GM19452 (cell line): Measurements from ENCODE around the gene DIRAS2.

Experiments used
- ATAC-seq: cut with Tn5 transposase; IDR thresholded peaks from one replicate; pipeline ENCODE4 v1.9.1; 2021; ENCODE audit not compliant: unreplicated experiment

The DIRAS2 gene

GRCh38 chr9:90613502-90613901 lies 29.1 kb downstream of the DIRAS2 start:
- no peak for ATAC-seq

GRCh38 chr9:90612957-90613356 lies 29.7 kb downstream of the DIRAS2 start:
- no peak for ATAC-seq

- no peak for ATAC-seq
Observed at GRCh38 chr9:90611568-90611967, 31.1 kb downstream of the DIRAS2 start.

- ATAC-seq = no peak
Observed at GRCh38 chr9:90611121-90611520, 31.5 kb downstream of the DIRAS2 start.

- no peak for ATAC-seq
Observed at GRCh38 chr9:90607701-90608516, 34.7 kb downstream of the DIRAS2 start.

GRCh38 chr9:90600029-90600428 lies 42.6 kb downstream of the DIRAS2 start:
- no peak for ATAC-seq

- no peak for ATAC-seq
Observed at GRCh38 chr9:90598191-90598590, 44.4 kb downstream of the DIRAS2 start.

- ATAC-seq = no peak
Observed at GRCh38 chr9:90593646-90594045, 49.0 kb downstream of the DIRAS2 start.

- ATAC-seq = no peak
Observed at GRCh38 chr9:90580576-90580975, 62.0 kb downstream of the DIRAS2 start.

GRCh38 chr9:90579181-90579580 lies 63.4 kb downstream of the DIRAS2 start:
- ATAC-seq = no peak

GRCh38 chr9:90578126-90578815 lies 64.4 kb downstream of the DIRAS2 start:
- ATAC-seq = no peak

GRCh38 chr9:90569511-90569910 lies 73.1 kb downstream of the DIRAS2 start:
- no peak for ATAC-seq

GRCh38 chr9:90568667-90569066 lies 74.0 kb downstream of the DIRAS2 start:
- no peak for ATAC-seq

GRCh38 chr9:90562229-90562628 lies 80.4 kb downstream of the DIRAS2 start:
- no peak for ATAC-seq
